GM12878 (cell line): Measurements from ENCODE around the gene CNR2.

ENCODE experiments used
- ATF3 ChIP-seq: IDR thresholded peaks from 2 replicates; pipeline ENCODE4 v1.6.1; 2011; ENCODE audit warnings: low read depth, mild to moderate bottlenecking, low read length, moderate library complexity, borderline replicate concordance; ENCODE audit errors: extremely low read depth
- CREM ChIP-seq: IDR thresholded peaks from 2 replicates; pipeline ENCODE4 v1.6.1; 2014; ENCODE audit warnings: antibody characterized with exemption, low read depth
- CTCF ChIP-seq, 3 experiments: IDR thresholded peaks in 2 of 3; conservative IDR thresholded peaks in 1 of 3; 2 replicates each; pipeline ENCODE4 v1.5.1; 2011; ENCODE audit warnings: low read depth in 3 of 3, low read length in 3 of 3, mild to moderate bottlenecking in 3 of 3, control low read depth in 2 of 3, moderate library complexity in 2 of 3, inconsistent platforms in 1 of 3, mixed read lengths in 1 of 3; ENCODE audit not compliant: control insufficient read depth in 2 of 3, insufficient read depth in 1 of 3; ENCODE audit errors: extremely low read depth in 1 of 3
- HDAC6 ChIP-seq: fragments of 200-600 bp; sonication (generic); IDR thresholded peaks from one replicate; pipeline ENCODE4 v1.8.0; 2017; ENCODE audit warnings: antibody characterized with exemption; ENCODE audit not compliant: unreplicated experiment
- JUND ChIP-seq: IDR thresholded peaks from 2 replicates; pipeline ENCODE4 v1.6.1; 2012; ENCODE audit warnings: low read depth, mild to moderate bottlenecking, low read length, improper control_type of control experiment, moderate library complexity
- PBX3 ChIP-seq: IDR thresholded peaks from 2 replicates; pipeline ENCODE4 v1.6.1; 2011; ENCODE audit warnings: mild to moderate bottlenecking, low read depth, low read length, moderate library complexity; ENCODE audit not compliant: insufficient replicate concordance
- POLR2AphosphoS2 ChIP-seq: IDR thresholded peaks from 2 replicates; pipeline ENCODE4 v1.6.1; 2011; ENCODE audit warnings: low read depth, mild to moderate bottlenecking, low read length, improper control_type of control experiment, moderate library complexity
- POLR2AphosphoS5 ChIP-seq: IDR thresholded peaks from 2 replicates; pipeline ENCODE4 v1.6.1; 2011; ENCODE audit warnings: mild to moderate bottlenecking, low read length, inconsistent platforms
- RBBP5 ChIP-seq: fragments of 200-600 bp; sonication (generic); conservative IDR thresholded peaks from 2 replicates; pipeline ENCODE4 v1.6.1; 2016
- REST ChIP-seq: IDR thresholded peaks from 2 replicates; pipeline ENCODE4 v1.6.1; 2012; ENCODE audit warnings: mild to moderate bottlenecking, low read depth, low read length
- TCF12 ChIP-seq: IDR thresholded peaks from 2 replicates; pipeline ENCODE4 v1.6.1; 2011; ENCODE audit warnings: low read depth, mild to moderate bottlenecking, low read length
- ZNF274 ChIP-seq: IDR thresholded peaks from one replicate; pipeline ENCODE4 v1.8.0; 2011; ENCODE audit not compliant: insufficient read length, insufficient read depth

- TF ChIP-seq CTCF (IDR thresholded peaks at IDR 0.05 in 2 of 3, conservative IDR thresholded peaks at IDR 0.05 in 1 of 3; ENCODE audit: control insufficient read depth in 2 of 3, extremely low read depth in 1 of 3, insufficient read depth in 1 of 3, low read depth in 3 of 3, low read length in 3 of 3) = no peak
- TF ChIP-seq CREM = no peak
- no peak for TF ChIP-seq HDAC6
- no peak for TF ChIP-seq POLR2AphosphoS2
- TF ChIP-seq ZNF274 = no peak
- TF ChIP-seq JUND = no peak
- no peak for TF ChIP-seq TCF12
- no peak for TF ChIP-seq ATF3
- no peak for TF ChIP-seq RBBP5
- no peak for TF ChIP-seq REST
- no peak for TF ChIP-seq POLR2AphosphoS5
- no peak for TF ChIP-seq PBX3
These were observed 10.7 kb upstream of the CNR2 start for GRCh38 chr1:23923592-23924499.
